ENCODE measurements around the gene SLC29A3.

Gene SLC29A3

DNA sequence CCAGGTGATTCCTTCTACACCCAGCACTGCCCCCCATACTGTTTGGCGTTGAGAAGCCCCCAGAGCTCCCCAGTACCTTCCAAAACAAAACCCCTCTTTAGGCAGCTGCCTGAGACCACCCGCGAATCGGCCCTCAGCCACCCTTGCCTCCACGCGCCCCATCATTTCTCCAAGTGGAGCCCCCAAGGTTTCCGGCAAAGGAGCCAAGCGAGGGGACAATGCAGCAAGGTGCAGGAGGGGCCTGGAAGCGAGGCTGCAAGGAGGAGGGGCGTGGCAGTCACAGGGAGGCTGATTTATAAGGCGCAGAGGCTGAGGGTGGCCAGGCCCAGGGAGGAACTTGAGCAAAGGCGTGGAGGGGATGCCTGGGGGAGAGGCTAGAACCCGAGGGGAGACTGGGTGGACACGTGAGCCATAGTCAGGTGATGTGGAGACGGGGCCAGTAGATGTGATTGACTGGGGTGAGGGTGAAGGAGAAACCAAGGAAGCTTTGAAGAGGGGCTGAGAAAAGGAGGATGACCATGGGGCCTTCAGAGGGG is 16.2 kb downstream of the SLC29A3 start:
- H3K4me1 ChIP-seq = peaks cover 10% of the 10 kb centered on the region
- no peaks in the 10 kb centered on the region for H3K27me3 ChIP-seq
- no peaks in the 10 kb centered on the region for H3K9me3 ChIP-seq
- TF ChIP-seq, protein P1, sequence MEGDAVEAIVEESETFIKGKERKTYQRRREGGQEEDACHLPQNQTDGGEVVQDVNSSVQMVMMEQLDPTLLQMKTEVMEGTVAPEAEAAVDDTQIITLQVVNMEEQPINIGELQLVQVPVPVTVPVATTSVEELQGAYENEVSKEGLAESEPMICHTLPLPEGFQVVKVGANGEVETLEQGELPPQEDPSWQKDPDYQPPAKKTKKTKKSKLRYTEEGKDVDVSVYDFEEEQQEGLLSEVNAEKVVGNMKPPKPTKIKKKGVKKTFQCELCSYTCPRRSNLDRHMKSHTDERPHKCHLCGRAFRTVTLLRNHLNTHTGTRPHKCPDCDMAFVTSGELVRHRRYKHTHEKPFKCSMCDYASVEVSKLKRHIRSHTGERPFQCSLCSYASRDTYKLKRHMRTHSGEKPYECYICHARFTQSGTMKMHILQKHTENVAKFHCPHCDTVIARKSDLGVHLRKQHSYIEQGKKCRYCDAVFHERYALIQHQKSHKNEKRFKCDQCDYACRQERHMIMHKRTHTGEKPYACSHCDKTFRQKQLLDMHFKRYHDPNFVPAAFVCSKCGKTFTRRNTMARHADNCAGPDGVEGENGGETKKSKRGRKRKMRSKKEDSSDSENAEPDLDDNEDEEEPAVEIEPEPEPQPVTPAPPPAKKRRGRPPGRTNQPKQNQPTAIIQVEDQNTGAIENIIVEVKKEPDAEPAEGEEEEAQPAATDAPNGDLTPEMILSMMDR (IDR thresholded peaks at IDR 0.05; ENCODE audit: low read depth, low read length) = no peak
- no peak overlapping the region for H3K4me3 ChIP-seq (ENCODE audit: low read depth, low read length)
- no peaks in the 10 kb centered on the region for H3K36me3 ChIP-seq
- DNase-seq = no peak

DNA sequence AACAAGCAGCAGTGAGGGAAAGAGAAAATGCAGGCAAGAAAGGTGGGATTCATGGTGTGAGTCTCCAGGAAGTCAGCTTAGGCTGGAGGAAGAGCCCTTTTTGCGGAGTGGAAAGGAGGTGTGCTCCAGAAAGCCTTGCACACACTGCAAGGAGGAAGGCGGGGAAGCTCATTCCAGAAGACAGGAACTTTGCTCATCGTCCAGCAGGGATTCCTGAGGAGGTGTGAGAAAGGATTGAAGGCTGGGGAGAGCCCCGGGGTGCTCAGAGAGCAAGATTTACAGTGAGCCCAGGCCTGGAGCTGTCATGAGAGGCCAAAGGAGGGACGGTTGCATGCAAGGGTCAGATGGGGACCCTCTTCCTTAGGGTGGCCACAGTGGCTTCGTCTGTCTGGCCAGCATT is 17.6 kb downstream of the SLC29A3 start:
- TF ChIP-seq, protein P1 (IDR thresholded peaks at IDR 0.05; ENCODE audit: low read depth, low read length) = no peak
- H3K4me1 ChIP-seq = peaks cover 10% of the 10 kb centered on the region
- no peak overlapping the region for H3K4me3 ChIP-seq (ENCODE audit: low read depth, low read length)
- no peaks in the 10 kb centered on the region for H3K36me3 ChIP-seq
- DNase-seq = no peak
- H3K9me3 ChIP-seq = no peaks in the 10 kb centered on the region
- H3K27me3 ChIP-seq = no peaks in the 10 kb centered on the region

DNA sequence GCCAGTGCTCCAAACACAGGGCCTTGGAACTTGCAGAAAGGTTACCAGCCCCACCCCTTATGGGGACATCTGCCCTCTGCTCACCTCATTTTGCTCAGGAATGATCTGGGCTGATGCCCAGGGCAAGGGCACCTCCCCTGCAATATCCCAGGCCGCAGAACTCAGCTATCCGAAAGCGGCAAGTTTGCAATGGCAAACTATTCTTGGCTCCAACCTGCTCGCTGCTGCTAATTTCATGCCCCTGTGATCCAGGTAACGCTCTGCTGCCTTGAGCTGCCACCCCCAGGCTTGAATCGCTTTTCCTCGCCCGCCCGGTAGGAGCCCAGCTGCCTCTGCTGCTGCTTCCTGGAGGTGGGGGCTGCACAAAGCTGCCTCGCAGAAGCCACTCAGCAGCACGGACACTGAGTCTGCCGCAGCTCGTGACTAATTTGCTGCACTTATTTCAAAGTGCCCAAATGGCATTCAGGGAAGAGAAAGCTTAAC is 18.2 kb downstream of the SLC29A3 start:
- H3K4me1 ChIP-seq = peaks cover 10% of the 10 kb centered on the region
- H3K9me3 ChIP-seq = no peaks in the 10 kb centered on the region
- H3K4me3 ChIP-seq (ENCODE audit: low read depth, low read length) = no peak overlapping the region
- no peak for DNase-seq
- no peaks in the 10 kb centered on the region for H3K36me3 ChIP-seq
- H3K27me3 ChIP-seq = no peaks in the 10 kb centered on the region
- TF ChIP-seq, protein P1 (IDR thresholded peaks at IDR 0.05; ENCODE audit: low read depth, low read length) = no peak

DNA sequence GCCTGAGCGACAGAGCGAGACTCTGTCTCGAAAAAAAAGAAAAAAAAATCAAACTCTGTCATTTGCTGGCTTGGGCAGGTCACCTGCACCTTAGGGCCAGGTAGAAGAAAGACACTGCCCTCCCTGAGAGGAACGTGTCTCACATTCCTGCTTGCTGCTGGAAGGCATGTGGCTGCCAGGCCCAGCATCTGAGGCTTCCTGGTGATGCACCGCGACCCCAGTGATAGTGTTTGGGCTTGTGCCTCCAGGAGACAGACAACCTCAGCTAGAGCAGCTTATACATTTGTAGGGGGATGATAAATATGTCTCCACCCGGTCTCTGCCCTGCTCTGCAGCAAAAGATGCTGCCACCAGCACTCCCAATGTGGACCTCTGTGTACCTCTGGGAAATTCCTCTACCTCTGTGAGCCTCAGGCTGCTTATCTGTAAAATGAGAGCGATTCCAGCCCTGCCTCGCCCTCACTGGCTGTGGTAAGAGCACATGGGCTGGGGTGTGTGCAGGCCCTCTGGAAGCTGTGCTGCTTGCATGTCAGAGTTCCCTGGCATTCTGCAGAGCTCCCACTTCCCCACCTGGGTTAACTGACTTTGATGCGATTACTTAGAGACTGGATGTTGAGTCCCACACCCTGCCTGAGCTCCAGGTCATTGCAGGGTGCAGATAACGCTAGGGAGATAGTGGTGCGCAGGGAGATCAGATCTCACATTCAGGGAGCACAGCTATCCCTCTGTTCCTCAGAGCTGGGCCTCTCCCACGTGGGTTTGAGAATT is 19.9 kb downstream of the SLC29A3 start:
- Histone ChIP-seq H3K9me3 (no peaks in the 10 kb centered on the region), H3K36me3 (no peaks in the 10 kb centered on the region), H3K4me1 (peaks cover 6% of the 10 kb centered on the region), H3K4me3 (ENCODE audit: low read depth, low read length) (no peak overlapping the region), H3K27me3 (no peaks in the 10 kb centered on the region)
- TF ChIP-seq, protein P1 (IDR thresholded peaks at IDR 0.05; ENCODE audit: low read depth, low read length) = no peak
- DNase-seq = peak; percentile 31

DNA sequence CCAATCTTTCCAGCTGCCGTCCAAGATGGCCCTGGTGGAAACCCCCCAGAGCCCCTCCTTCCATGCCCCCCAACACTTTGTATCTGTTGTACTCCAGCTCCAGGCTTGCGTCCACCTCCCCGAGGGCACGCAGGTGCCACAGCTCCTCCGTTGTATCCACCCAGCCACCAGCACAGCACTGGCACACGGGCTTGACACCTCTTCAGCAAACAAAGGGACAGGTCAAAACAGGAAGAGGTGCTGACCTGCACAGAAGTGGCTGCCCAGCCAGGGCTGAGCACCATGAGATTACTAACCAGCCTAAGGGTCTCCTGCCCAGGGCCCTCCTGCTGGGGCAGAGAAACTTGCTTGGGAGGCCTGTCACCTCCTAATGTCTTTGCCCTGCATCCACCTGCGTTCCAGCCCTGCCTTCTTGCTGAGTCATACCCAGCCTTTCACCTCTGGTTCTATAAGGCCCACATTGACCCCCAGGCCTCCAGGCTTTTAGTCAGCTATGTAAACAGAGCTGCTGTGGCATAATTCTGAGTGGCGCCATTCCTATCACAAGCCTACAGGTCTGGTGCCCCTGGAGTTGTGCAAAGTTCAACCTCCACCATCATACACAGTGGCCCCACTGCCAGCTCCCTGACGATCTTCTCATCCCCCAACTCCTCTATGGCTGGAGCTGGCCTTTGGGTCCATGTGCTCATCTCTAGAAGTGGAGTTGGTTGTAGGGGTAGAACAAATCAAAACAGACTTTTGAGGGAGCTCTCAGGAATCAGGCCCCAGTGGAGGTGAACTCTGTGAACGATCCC is 20.9 kb downstream of the SLC29A3 start:
- H3K36me3 ChIP-seq = no peaks in the 10 kb centered on the region
- H3K9me3 ChIP-seq = no peaks in the 10 kb centered on the region
- peaks cover 6% of the 10 kb centered on the region for H3K4me1 ChIP-seq
- no peak for DNase-seq
- TF ChIP-seq, protein P1 (IDR thresholded peaks at IDR 0.05; ENCODE audit: low read depth, low read length) = no peak
- H3K27me3 ChIP-seq = no peaks in the 10 kb centered on the region
- H3K4me3 ChIP-seq (ENCODE audit: low read depth, low read length) = no peak overlapping the region

Data from BE2C (cell line).